ENCODE measurements around the gene ATP10D.
A peak's percentile ranks its signal among the peaks of the same experiment; 100 is the strongest.

Gene ATP10D

GRCh38 chr4:47482326-47482725 is 2.7 kb upstream of the ATP10D start:
- Histone ChIP-seq H3K4ac (ENCODE audit: low read depth, low read length) (no peak overlapping the region), H3K36me3 (ENCODE audit: control insufficient read depth in 1 of 2, insufficient read depth in 2 of 2, low read length in 2 of 2) (no peaks in the 10 kb centered on the region), H3K27me3 (ENCODE audit: insufficient read depth, low read length) (no peaks in the 10 kb centered on the region), H2BK5ac (ENCODE audit: low read depth, low read length, poor library complexity) (no peak overlapping the region), H3K79me1 (ENCODE audit: low read length) (peaks cover 8% of the 10 kb centered on the region), H4K8ac (ENCODE audit: low read depth, low read length) (no peak overlapping the region), H3K79me2 (ENCODE audit: control insufficient read depth, insufficient read depth, low read length, poor library complexity) (peaks cover 5% of the 10 kb centered on the region), H3K9ac (ENCODE audit: low read length) (no peak overlapping the region), H3K4me1 (ENCODE audit: control insufficient read depth in 1 of 2, insufficient read depth in 2 of 2, low read length in 2 of 2) (peaks cover 0 to 2% of the 10 kb centered on the region in 2 experiments), H3K9me3 (ENCODE audit: insufficient read depth, low read depth, low read length) (no peaks in the 10 kb centered on the region), H2AFZ (ENCODE audit: insufficient read depth, low read length, poor library complexity) (no peak overlapping the region), H3K14ac (ENCODE audit: low read length) (no peak overlapping the region), H2AK5ac (ENCODE audit: low read length) (no peak overlapping the region), H2BK12ac (ENCODE audit: low read length) (no peak overlapping the region), H3K4me3 (ENCODE audit: low read depth, low read length) (no peak overlapping the region), H3K27ac (ENCODE audit: low read depth, low read length) (no peak overlapping the region), H3K18ac (ENCODE audit: low read length) (no peak overlapping the region), H3K4me2 (ENCODE audit: low read length) (no peak overlapping the region), H4K12ac (ENCODE audit: low read depth, low read length) (no peak overlapping the region), H3K23ac (ENCODE audit: low read length) (no peak overlapping the region), H4K91ac (ENCODE audit: low read depth, low read length) (no peak overlapping the region), H2BK120ac (ENCODE audit: insufficient read depth, low read length, poor library complexity) (no peak overlapping the region)
- no peak for DNase-seq
- no CpG with 5 or more reads among the region's 4 CpGs for WGBS (ENCODE audit: extremely low coverage, insufficient coverage, insufficient read length)

- Histone ChIP-seq H3K4ac (ENCODE audit: low read depth, low read length) (no peak overlapping the region), H4K91ac (ENCODE audit: low read depth, low read length) (no peak overlapping the region), H3K9ac (ENCODE audit: low read length) (no peak overlapping the region), H4K8ac (ENCODE audit: low read depth, low read length) (no peak overlapping the region), H2BK12ac (ENCODE audit: low read length) (no peak overlapping the region), H3K27ac (ENCODE audit: low read depth, low read length) (no peak overlapping the region), H2BK5ac (ENCODE audit: low read depth, low read length, poor library complexity) (no peak overlapping the region), H3K18ac (ENCODE audit: low read length) (no peak overlapping the region), H3K14ac (ENCODE audit: low read length) (no peak overlapping the region), H3K23ac (ENCODE audit: low read length) (no peak overlapping the region), H2BK120ac (ENCODE audit: insufficient read depth, low read length, poor library complexity) (no peak overlapping the region), H4K12ac (ENCODE audit: low read depth, low read length) (no peak overlapping the region), H2AFZ (ENCODE audit: insufficient read depth, low read length, poor library complexity) (no peak overlapping the region), H3K79me2 (ENCODE audit: control insufficient read depth, insufficient read depth, low read length, poor library complexity) (peaks cover 8% of the 10 kb centered on the region), H3K9me3 (ENCODE audit: insufficient read depth, low read depth, low read length) (no peaks in the 10 kb centered on the region), H3K4me3 (ENCODE audit: low read depth, low read length) (no peak overlapping the region), H3K4me1 (ENCODE audit: control insufficient read depth in 1 of 2, insufficient read depth in 2 of 2, low read length in 2 of 2) (peaks cover 2 to 4% of the 10 kb centered on the region in 2 experiments), H3K36me3 (ENCODE audit: control insufficient read depth in 1 of 2, insufficient read depth in 2 of 2, low read length in 2 of 2) (peaks cover 0 to 2% of the 10 kb centered on the region in 2 experiments), H3K4me2 (ENCODE audit: low read length) (no peak overlapping the region), H3K79me1 (ENCODE audit: low read length) (peaks cover 8% of the 10 kb centered on the region), H3K27me3 (ENCODE audit: insufficient read depth, low read length) (no peaks in the 10 kb centered on the region), H2AK5ac (ENCODE audit: low read length) (no peak overlapping the region)
- no CpG with 5 or more reads among the region's 3 CpGs for WGBS (ENCODE audit: extremely low coverage, insufficient coverage, insufficient read length)
- DNase-seq: no peak
Measured at GRCh38 chr4:47483745-47484144, 1.3 kb upstream of the ATP10D start.

- Histone ChIP-seq H3K27ac (ENCODE audit: low read depth, low read length) (no peak overlapping the region), H3K79me2 (ENCODE audit: control insufficient read depth, insufficient read depth, low read length, poor library complexity) (peaks cover 8% of the 10 kb centered on the region), H2BK12ac (ENCODE audit: low read length) (no peak overlapping the region), H2AFZ (ENCODE audit: insufficient read depth, low read length, poor library complexity) (no peak overlapping the region), H3K14ac (ENCODE audit: low read length) (no peak overlapping the region), H3K36me3 (ENCODE audit: control insufficient read depth in 1 of 2, insufficient read depth in 2 of 2, low read length in 2 of 2) (peaks cover 0 to 2% of the 10 kb centered on the region in 2 experiments), H3K4me3 (ENCODE audit: low read depth, low read length) (no peak overlapping the region), H2BK120ac (ENCODE audit: insufficient read depth, low read length, poor library complexity) (no peak overlapping the region), H3K18ac (ENCODE audit: low read length) (no peak overlapping the region), H4K12ac (ENCODE audit: low read depth, low read length) (no peak overlapping the region), H2AK5ac (ENCODE audit: low read length) (no peak overlapping the region), H3K23ac (ENCODE audit: low read length) (no peak overlapping the region), H3K4me1 (ENCODE audit: control insufficient read depth in 1 of 2, insufficient read depth in 2 of 2, low read length in 2 of 2) (peaks cover 2 to 4% of the 10 kb centered on the region in 2 experiments), H3K9ac (ENCODE audit: low read length) (no peak overlapping the region), H3K9me3 (ENCODE audit: insufficient read depth, low read depth, low read length) (no peaks in the 10 kb centered on the region), H3K79me1 (ENCODE audit: low read length) (peaks cover 8% of the 10 kb centered on the region), H4K91ac (ENCODE audit: low read depth, low read length) (no peak overlapping the region), H3K27me3 (ENCODE audit: insufficient read depth, low read length) (no peaks in the 10 kb centered on the region), H3K4me2 (ENCODE audit: low read length) (no peak overlapping the region), H2BK5ac (ENCODE audit: low read depth, low read length, poor library complexity) (no peak overlapping the region), H4K8ac (ENCODE audit: low read depth, low read length) (no peak overlapping the region), H3K4ac (ENCODE audit: low read depth, low read length) (no peak overlapping the region)
- no CpG with 5 or more reads among the region's 3 CpGs for WGBS (ENCODE audit: extremely low coverage, insufficient coverage, insufficient read length)
- peak in 1 of 2 donors; percentile 20 for DNase-seq
Measured at GRCh38 chr4:47484168-47484567, 907 bp upstream of the ATP10D start.

- Histone ChIP-seq H2AFZ (ENCODE audit: insufficient read depth, low read length, poor library complexity) (no peak overlapping the region), H2BK5ac (ENCODE audit: low read depth, low read length, poor library complexity) (no peak overlapping the region), H3K4me3 (ENCODE audit: low read depth, low read length) (peak overlapping the region; percentile 77), H3K14ac (ENCODE audit: low read length) (no peak overlapping the region), H2BK120ac (ENCODE audit: insufficient read depth, low read length, poor library complexity) (no peak overlapping the region), H3K79me1 (ENCODE audit: low read length) (peaks cover 8% of the 10 kb centered on the region), H3K23ac (ENCODE audit: low read length) (no peak overlapping the region), H4K8ac (ENCODE audit: low read depth, low read length) (no peak overlapping the region), H3K27me3 (ENCODE audit: insufficient read depth, low read length) (no peaks in the 10 kb centered on the region), H3K4me2 (ENCODE audit: low read length) (peak overlapping the region; percentile 61), H3K27ac (ENCODE audit: low read depth, low read length) (peak overlapping the region; percentile 72), H3K79me2 (ENCODE audit: control insufficient read depth, insufficient read depth, low read length, poor library complexity) (peaks cover 8% of the 10 kb centered on the region), H3K36me3 (ENCODE audit: control insufficient read depth in 1 of 2, insufficient read depth in 2 of 2, low read length in 2 of 2) (peaks cover 0 to 2% of the 10 kb centered on the region in 2 experiments), H4K91ac (ENCODE audit: low read depth, low read length) (no peak overlapping the region), H3K9me3 (ENCODE audit: insufficient read depth, low read depth, low read length) (no peaks in the 10 kb centered on the region), H2AK5ac (ENCODE audit: low read length) (no peak overlapping the region), H3K9ac (ENCODE audit: low read length) (no peak overlapping the region), H3K18ac (ENCODE audit: low read length) (no peak overlapping the region), H2BK12ac (ENCODE audit: low read length) (no peak overlapping the region), H3K4ac (ENCODE audit: low read depth, low read length) (no peak overlapping the region), H4K12ac (ENCODE audit: low read depth, low read length) (no peak overlapping the region), H3K4me1 (ENCODE audit: control insufficient read depth in 1 of 2, insufficient read depth in 2 of 2, low read length in 2 of 2) (peaks cover 2 to 4% of the 10 kb centered on the region in 2 experiments)
- DNase-seq: peak in 1 of 2 donors; percentile 45
- no CpG with 5 or more reads among the region's 14 CpGs for WGBS (ENCODE audit: extremely low coverage, insufficient coverage, insufficient read length)
Measured at GRCh38 chr4:47485768-47486167, 693 bp downstream of the ATP10D start.
